HCT116 (cell line): ENCODE measurements around the gene DCTN1. TPM values are rescaled to one million over a fixed set of nuclear protein-coding genes. Genes with fewer than 3 reads are reported as not detected.

Experiments used
- ATAC-seq: fragments of 200-7000 bp; cut with Tn5 transposase; 2 replicates; pipeline ENCODE4 v1.9.1; 2020; ENCODE audit warnings: mild to moderate bottlenecking, moderate library complexity
- BruUV-seq: library from RNA; stranded (reverse); fragments of 400-500 nt; replicated peaks from 2 replicates; lab custom pipeline; 2021; lab: Mats Ljungman, UMichigan
- CTCF ChIA-PET: fragments of 300-600 bp; sonication (Branson Sonifier 250); formaldehyde crosslinking; loops from one replicate; lab custom pipeline; 2021; ENCODE audit warnings: antibody characterized with exemption; lab: Charles Lee
- POLR2A ChIA-PET: fragments of 300-600, 350-600 bp; sonication (Branson Sonifier 250); formaldehyde crosslinking; loops from one replicate; lab custom pipeline; 2021; ENCODE audit warnings: antibody characterized with exemption; lab: Charles Lee
- RAD21 ChIA-PET, 2 experiments: fragments of 300-600 bp; sonication (Branson Sonifier 250); formaldehyde crosslinking; loops; one replicate each; lab custom pipeline; 2023; ENCODE audit warnings: low total read pairs in 2 of 2; ENCODE audit not compliant: uncharacterized antibody in 2 of 2, unreplicated experiment in 2 of 2, low non-redundant PET in 1 of 2; lab: Charles Lee
- DNase-seq: peaks from one replicate; pipeline ENCODE4 v3.0.0-alpha.2; 2010; ENCODE audit warnings: low read depth, low spot score
- H2AFZ ChIP-seq: fragments of 200-600 bp; shearing (Covaris generic), sonication (generic); 2 replicates; pipeline ENCODE4 v1.6.1; 2017; ENCODE audit warnings: low read depth, mixed run types, mixed read lengths, antibody characterized with exemption, low read length; ENCODE audit not compliant: poor library complexity, severe bottlenecking
- H3K27ac ChIP-seq: 2 replicates; pipeline ENCODE4 v1.5.1; 2012; ENCODE audit warnings: low read depth, low read length
- H3K27me3 ChIP-seq: fragments of 200-600 bp; sonication (generic); 2 replicates; pipeline ENCODE4 v1.6.1; 2016; ENCODE audit warnings: mixed run types, low read length, mixed read lengths; ENCODE audit not compliant: insufficient read depth
- H3K36me3 ChIP-seq, 2 experiments: fragments of 200-500 bp in 1 of 2; fragments of 200-600 bp in 1 of 2; sonication (Bioruptor generic) in 1 of 2; sonication (generic) in 1 of 2; 2 replicates each; pipeline versions ENCODE4 v1.5.1 to v1.6.1; 2014 to 2016; ENCODE audit warnings: low read length in 2 of 2, inconsistent platforms in 1 of 2, mixed read lengths in 1 of 2, mixed run types in 1 of 2; ENCODE audit not compliant: insufficient read depth in 2 of 2, control insufficient read depth in 1 of 2
- H3K4me1 ChIP-seq, 2 experiments: fragments of 200-600 bp in 1 of 2; sonication (generic) in 1 of 2; 2 replicates each; pipeline versions ENCODE4 v1.5.1 to v1.6.1; 2012 to 2017; ENCODE audit warnings: low read length in 2 of 2, inconsistent platforms in 1 of 2, mild to moderate bottlenecking in 1 of 2, mixed read lengths in 1 of 2, mixed run types in 1 of 2, moderate library complexity in 1 of 2; ENCODE audit not compliant: insufficient read depth in 2 of 2, control insufficient read depth in 1 of 2
- H3K4me2 ChIP-seq: fragments of 200-600 bp; sonication (generic); 2 replicates; pipeline ENCODE4 v1.6.1; 2017; ENCODE audit warnings: mixed run types, low read length, mixed read lengths
- H3K4me3 ChIP-seq, 2 experiments: fragments of 200-600 bp in 1 of 2; sonication (generic) in 1 of 2; replicated peaks in 1 of 2; 2 replicates each; pipeline ENCODE4 v1.5.1; 2011 to 2016; ENCODE audit warnings: low read length in 2 of 2, control low read depth in 1 of 2, low read depth in 1 of 2, mild to moderate bottlenecking in 1 of 2, mixed read lengths in 1 of 2, mixed run types in 1 of 2
- H3K79me2 ChIP-seq: fragments of 200-600 bp; sonication (generic); 2 replicates; pipeline ENCODE4 v1.6.1; 2017; ENCODE audit warnings: mild to moderate bottlenecking, mixed run types, low read length, moderate library complexity, mixed read lengths; ENCODE audit not compliant: insufficient read depth
- H3K9ac ChIP-seq: fragments of 200-600 bp; sonication (generic); 2 replicates; pipeline ENCODE4 v1.6.1; 2016; ENCODE audit warnings: low read length, mixed read lengths
- H3K9me2 ChIP-seq: fragments of 200-600 bp; sonication (generic), shearing (Covaris generic); 2 replicates; pipeline ENCODE4 v1.6.1; 2017; ENCODE audit warnings: mixed run types, mild to moderate bottlenecking, moderate library complexity; ENCODE audit not compliant: insufficient read depth
- H3K9me3 ChIP-seq, 2 experiments: fragments of 200-500 bp in 1 of 2; fragments of 200-600 bp in 1 of 2; sonication (Bioruptor generic) in 1 of 2; sonication (generic) in 1 of 2; 2 replicates each; pipeline ENCODE4 v1.6.1; 2014 to 2017; ENCODE audit warnings: low read length in 2 of 2, mixed read lengths in 2 of 2, inconsistent platforms in 1 of 2, low read depth in 1 of 2, mild to moderate bottlenecking in 1 of 2, mixed run types in 1 of 2, moderate library complexity in 1 of 2; ENCODE audit not compliant: control insufficient read depth in 1 of 2, insufficient read depth in 1 of 2
- H4K20me1 ChIP-seq: fragments of 200-600 bp; sonication (generic), shearing (Covaris generic); 2 replicates; pipeline ENCODE4 v1.6.1; 2017; ENCODE audit warnings: mixed run types, mild to moderate bottlenecking, moderate library complexity; ENCODE audit not compliant: insufficient read depth
- CBX3 ChIP-seq: IDR thresholded peaks from 2 replicates; pipeline ENCODE4 v1.6.1; 2012; ENCODE audit warnings: low read depth
- CEBPB ChIP-seq: IDR thresholded peaks from 2 replicates; pipeline ENCODE4 v1.6.1; 2012; ENCODE audit warnings: low read depth
- CTCF ChIP-seq, 3 experiments: fragments of 200-600 bp in 1 of 3; sonication (generic) in 1 of 3; IDR thresholded peaks in 2 of 3; conservative IDR thresholded peaks in 1 of 3; 2 replicates each; pipeline ENCODE4 v1.5.1; 2012 to 2017; ENCODE audit warnings: low read depth in 2 of 3, low read length in 2 of 3, antibody characterized with exemption in 1 of 3, borderline replicate concordance in 1 of 3, control low read depth in 1 of 3, mild to moderate bottlenecking in 1 of 3, mixed read lengths in 1 of 3, mixed run types in 1 of 3, moderate library complexity in 1 of 3; ENCODE audit not compliant: insufficient read depth in 1 of 3
- EGR1 ChIP-seq: IDR thresholded peaks from 2 replicates; pipeline ENCODE4 v1.6.1; 2012; ENCODE audit warnings: low read depth
- ELF1 ChIP-seq: IDR thresholded peaks from 2 replicates; pipeline ENCODE4 v1.6.1; 2012; ENCODE audit warnings: low read depth, borderline replicate concordance
- EZH2 ChIP-seq: fragments of 200-600 bp; sonication (generic); IDR thresholded peaks from 2 replicates; pipeline ENCODE4 v1.6.1; 2017; ENCODE audit warnings: antibody characterized with exemption, mixed run types
- JUND ChIP-seq: IDR thresholded peaks from 2 replicates; pipeline ENCODE4 v1.6.1; 2012
- SIN3A ChIP-seq: IDR thresholded peaks from 2 replicates; pipeline ENCODE4 v1.6.1; 2012; ENCODE audit warnings: low read depth
- SP1 ChIP-seq: IDR thresholded peaks from 2 replicates; pipeline ENCODE4 v1.6.1; 2012; ENCODE audit warnings: low read depth
- ZFX ChIP-seq: fragments of 450-650 bp; IDR thresholded peaks from 2 replicates; pipeline ENCODE4 v1.6.1; 2017
- ZNF274 ChIP-seq: fragments of 200-500 bp; sonication (Bioruptor generic); IDR thresholded peaks from 2 replicates; pipeline ENCODE4 v1.6.1; 2014; ENCODE audit warnings: mild to moderate bottlenecking, low read depth, low read length, inconsistent platforms
- intact Hi-C: fragments of 100-400 bp; cut with micrococcal nuclease; formaldehyde crosslinking; loops from 2 replicates; pipeline ENCODE4 v1.10.0; 2022
- total RNA-seq: library from RNA; stranded (reverse); gene quantifications from one replicate; pipeline ENCODE4 v1.2.1, GENCODE V29; 2021; ENCODE audit not compliant: unreplicated experiment

DCTN1 gene
- total RNA-seq, 1 experiment from 2014 or later, result 129 TPM

- no peaks in the 10 kb centered on the region for H4K20me1 ChIP-seq
- H2AFZ ChIP-seq, result no peak overlapping the region
- peaks cover 31 to 52% of the 10 kb centered on the region in 2 experiments for H3K36me3 ChIP-seq
- no peaks in the 10 kb centered on the region for H3K9me2 ChIP-seq
- ChIA-PET POLR2A (no interaction called here), RAD21 (no interaction called here), CTCF (no interaction called here)
- H3K27ac ChIP-seq, result no peak overlapping the region
- H3K4me2 ChIP-seq, result no peak overlapping the region
- TF ChIP-seq ZFX (no peak), CEBPB (no peak), CTCF (IDR thresholded peaks at IDR 0.05 in 2 of 3, conservative IDR thresholded peaks at IDR 0.05 in 1 of 3; ENCODE audit: borderline replicate concordance in 1 of 3, insufficient read depth in 1 of 3, low read depth in 2 of 3, low read length in 2 of 3) (no peak), SP1 (no peak), EGR1 (no peak), SIN3A (0 out of 2 replicates have a peak, but pooled peaks have one; percentile 5), CBX3 (no peak)
- H3K9ac ChIP-seq, result no peak overlapping the region
- H3K79me2 ChIP-seq, result peaks cover under 1% of the 10 kb centered on the region; the same call in 1 of the 2 replicates
- no peaks in the 10 kb centered on the region for H3K9me3 ChIP-seq
- no TSS peak for BruUV-seq
- no peaks in the 10 kb centered on the region for H3K27me3 ChIP-seq
- DNase-seq, result no peak
- ATAC-seq, result no peak
- H3K4me1 ChIP-seq, result peaks cover 0 to 26% of the 10 kb centered on the region in 2 experiments; a peak in 2 of 4 replicates
- H3K4me3 ChIP-seq, result no peak overlapping the region
- intact Hi-C loops, result no loop called here
Observed at GRCh38 chr2:74426181-74426758, 46.2 kb upstream of the DCTN1 start.

- CTCF ChIA-PET, result no interaction called here
- no peak overlapping the region for H2AFZ ChIP-seq
- H3K4me3 ChIP-seq, result no peak overlapping the region
- H3K27ac ChIP-seq, result no peak overlapping the region
- DNase-seq (no peak), ATAC-seq (no peak)
- no peak overlapping the region for H3K4me2 ChIP-seq
- no peak overlapping the region for H3K9ac ChIP-seq
- peaks cover 28 to 46% of the 10 kb centered on the region in 2 experiments for H3K36me3 ChIP-seq
- intact Hi-C loops, result no loop called here
- H3K27me3 ChIP-seq, result no peaks in the 10 kb centered on the region
- 0 out of 2 replicates have a peak, but pooled peaks have one; percentile 27 for TF ChIP-seq JUND
- peak; percentile 30; the same call in 1 of the 2 replicates for TF ChIP-seq SIN3A
- TF ChIP-seq ELF1, result no peak
- no peak for TF ChIP-seq ZNF274
- TF ChIP-seq EZH2, result no peak
- no peaks in the 10 kb centered on the region for H4K20me1 ChIP-seq
- peaks cover 0 to 34% of the 10 kb centered on the region in 2 experiments; a peak in 3 of 4 replicates for H3K4me1 ChIP-seq
- no peaks in the 10 kb centered on the region for H3K79me2 ChIP-seq
- POLR2A ChIA-PET, result no interaction called here
- no peaks in the 10 kb centered on the region for H3K9me2 ChIP-seq
- RAD21 ChIA-PET, result no interaction called here
- no TSS peak for BruUV-seq
- H3K9me3 ChIP-seq, result no peaks in the 10 kb centered on the region
Observed at GRCh38 chr2:74425523-74425922, 45.4 kb upstream of the DCTN1 start.
